GM10248 (cell line): ENCODE results near the gene SRD5A1.
"Not testable (repeated sequence)": the region's sequence is repeated elsewhere in the genome, so short reads cannot be mapped to it uniquely, and the experiment has no call there.

ENCODE experiments used
- CTCF ChIA-PET: fragments of 300-600 bp; sonication (Branson Sonifier 250); formaldehyde crosslinking; extraction: SDS; loops from one replicate; lab custom pipeline; 2021; ENCODE audit warnings: antibody characterized with exemption; lab: Yijun Ruan, JAX
- POLR2A ChIA-PET: fragments of 350-650 bp; sonication (Branson Sonifier 250); formaldehyde crosslinking; extraction: SDS; loops from one replicate; lab custom pipeline; 2020; ENCODE audit warnings: antibody characterized with exemption; lab: Yijun Ruan, JAX
- DNase-seq: peaks from one replicate; pipeline ENCODE4 v3.0.0; 2012; ENCODE audit errors: extremely low spot score
- CTCF ChIP-seq: IDR thresholded peaks from 2 replicates; pipeline ENCODE4 v1.5.1; 2012; ENCODE audit warnings: mild to moderate bottlenecking, low read depth; ENCODE audit errors: extremely low read depth, missing control alignments, control extremely low read depth

The SRD5A1 gene

GRCh38 chr5:6644794-6645241 lies 11.6 kb downstream of the SRD5A1 start:
- no peak for TF ChIP-seq CTCF
- DNase-seq, result no peak
- CTCF ChIA-PET, result no interaction called here
- POLR2A ChIA-PET, result no interaction called here

- CTCF ChIA-PET, result interaction anchor here (1.2 kb wide), 1 partner anchor 15 kb away, joined by 3 read pairs; no protein-coding TSS in a partner anchor
- DNase-seq, POLR2A ChIA-PET: not testable (repeated sequence)
Measured at GRCh38 chr5:6645571-6646362, 12.5 kb downstream of the SRD5A1 start.

DNA sequence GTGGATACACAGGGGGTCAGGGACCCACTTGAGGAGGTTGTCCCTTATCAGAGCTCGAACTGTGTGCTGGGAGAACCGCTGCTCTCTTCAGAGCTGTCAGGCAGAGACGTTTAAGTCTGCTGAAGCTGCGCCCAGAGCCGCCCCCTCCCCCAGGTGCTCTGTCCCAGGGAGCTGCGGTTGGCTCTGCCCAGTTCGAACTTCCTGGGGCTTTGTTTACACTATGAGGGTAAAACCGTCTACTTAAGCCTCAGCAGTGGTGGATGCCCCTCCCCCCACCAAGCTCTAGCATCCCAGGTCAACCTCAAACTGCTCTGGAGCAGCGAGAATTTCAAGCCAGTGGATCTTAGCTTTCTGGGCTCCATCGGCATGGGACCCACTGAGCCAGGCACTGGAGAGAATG lies 15.9 kb downstream of the SRD5A1 start:
- CTCF ChIA-PET, result no interaction called here
- POLR2A ChIA-PET, result no interaction called here
- DNase-seq, result no peak
- no peak for TF ChIP-seq CTCF

DNA sequence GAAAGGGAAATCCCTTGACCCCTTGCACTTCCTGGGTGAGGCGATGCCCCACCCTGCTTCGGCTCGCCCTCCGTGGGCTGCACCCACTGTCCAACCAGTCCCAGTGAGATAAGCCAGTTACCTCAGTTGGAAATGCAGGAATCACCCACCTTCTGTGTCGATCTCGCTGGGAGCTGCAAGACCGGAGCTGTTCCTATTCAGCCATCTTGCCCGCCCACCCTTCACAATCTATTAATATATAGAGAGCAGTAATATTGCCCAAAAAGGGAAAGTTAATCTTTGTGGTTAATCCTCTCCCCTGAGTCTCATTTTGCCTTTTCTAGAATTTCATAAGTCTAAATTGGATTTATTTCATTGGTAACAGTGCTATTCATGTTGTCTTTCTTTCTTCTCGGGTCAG lies 16.4 kb downstream of the SRD5A1 start:
- POLR2A ChIA-PET, result no interaction called here
- no peak for TF ChIP-seq CTCF
- no peak for DNase-seq
- CTCF ChIA-PET, result no interaction called here

GRCh38 chr5:6652025-6652424 lies 18.8 kb downstream of the SRD5A1 start:
- DNase-seq, result peak; percentile 52
- ChIA-PET CTCF (interaction anchor here (1.2 to 1.6 kb wide), 4 partner anchors 9 to 19 kb away, joined by 3 to 6 read pairs (median 4); partner anchors contain the start of gene NSUN2), POLR2A (no interaction called here)
- TF ChIP-seq CTCF, result no peak

GRCh38 chr5:6655432-6655831 lies 22.2 kb downstream of the SRD5A1 start:
- POLR2A ChIA-PET, result no interaction called here
- no peak for TF ChIP-seq CTCF
- CTCF ChIA-PET, result no interaction called here
- DNase-seq, result no peak

DNA sequence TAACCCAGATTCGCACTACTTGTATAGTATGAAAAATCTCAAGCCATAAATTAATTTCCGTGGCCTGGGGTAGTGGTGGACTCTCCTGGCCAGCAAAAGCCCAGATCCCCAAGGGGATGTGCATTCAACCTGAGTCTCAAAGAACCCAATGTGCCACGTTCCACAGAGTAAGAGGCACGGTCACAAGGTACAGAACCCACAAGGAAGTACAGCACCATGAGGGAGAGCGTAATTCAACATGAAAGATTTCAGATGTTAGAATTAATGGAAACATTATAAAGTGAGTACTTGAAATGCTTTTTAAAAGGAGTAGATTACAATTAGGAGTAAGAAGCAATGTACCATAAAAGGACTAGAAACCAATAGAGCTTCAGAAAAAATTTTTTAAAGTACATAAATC lies 23.4 kb downstream of the SRD5A1 start:
- TF ChIP-seq CTCF, result no peak
- no peak for DNase-seq
- CTCF ChIA-PET, result interaction anchor here (1.4 kb wide), 1 partner anchor 9 kb away, joined by 3 read pairs; no protein-coding TSS in a partner anchor
- POLR2A ChIA-PET, result no interaction called here
